ENCODE results near the gene PDZD7.

Gene PDZD7

DNA sequence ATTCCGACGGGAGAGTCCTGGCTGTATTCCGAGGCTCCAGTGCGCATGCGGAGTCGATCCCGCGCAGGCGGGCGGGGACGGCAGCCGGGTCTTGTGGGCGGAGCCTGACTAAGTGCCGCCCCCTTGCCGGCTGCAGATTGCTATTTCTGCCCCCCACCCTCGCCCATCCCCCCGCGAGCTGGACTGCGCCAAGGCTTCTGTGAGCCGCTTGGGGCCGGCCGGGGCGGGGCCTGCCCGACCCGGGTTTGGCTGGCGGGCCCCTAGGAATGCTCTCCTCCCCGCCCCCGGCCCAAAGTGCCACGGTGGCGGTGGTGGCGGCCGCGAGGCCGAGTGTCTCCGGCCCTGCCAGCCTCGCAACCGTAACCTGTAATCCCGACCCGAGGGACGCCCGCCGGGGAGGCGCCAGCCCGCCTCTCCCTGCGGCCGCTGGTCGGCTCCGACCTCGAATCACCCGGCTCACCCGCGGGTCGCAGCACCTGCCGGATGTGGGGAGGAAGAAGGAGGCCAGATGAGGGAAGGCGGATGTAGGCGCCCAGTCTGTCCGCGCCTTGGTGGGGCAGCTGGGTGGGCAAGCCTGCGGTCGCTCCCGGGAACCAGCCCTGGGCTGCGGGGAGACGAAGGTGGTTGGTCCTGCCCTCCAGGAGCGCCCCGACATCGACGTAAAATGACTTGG, 30.2 kb upstream of the PDZD7 start (continued):
- no peak for TF ChIP-seq ZNF350 (tag by site-specific recombination; IDR thresholded peaks at IDR 0.05)
- TF ChIP-seq ZNF660 (tag by site-specific recombination; IDR thresholded peaks at IDR 0.05), result peak; percentile 54
- 0 out of 2 replicates have a peak, but pooled peaks have one; percentile 21 for TF ChIP-seq ZNF561 (tag by site-specific recombination; IDR thresholded peaks at IDR 0.05; ENCODE audit: borderline replicate concordance)
- TF ChIP-seq ZNF707 (tag by site-specific recombination; IDR thresholded peaks at IDR 0.05), result no peak
- TF ChIP-seq ZNF626 (tag by site-specific recombination; IDR thresholded peaks at IDR 0.05), result no peak
- TF ChIP-seq ZNF274 (IDR thresholded peaks at IDR 0.05; ENCODE audit: low read length), result no peak
- TF ChIP-seq ZNF274 (tag by site-specific recombination; IDR thresholded peaks at IDR 0.05; ENCODE audit: borderline replicate concordance), result no peak
- TF ChIP-seq ZNF501 (tag by site-specific recombination; IDR thresholded peaks at IDR 0.05), result peak; percentile 93
- no peak for TF ChIP-seq ZNF391 (tag by site-specific recombination; IDR thresholded peaks at IDR 0.05; ENCODE audit: borderline replicate concordance, low read depth)
- TF ChIP-seq KLF9 (tag by site-specific recombination; IDR thresholded peaks at IDR 0.05; ENCODE audit: low read depth), result peak; percentile 64
- no peak for TF ChIP-seq ZNF26 (tag by site-specific recombination; IDR thresholded peaks at IDR 0.05)
- no peak for TF ChIP-seq GFI1B (tag by site-specific recombination; IDR thresholded peaks at IDR 0.05)
- peak; percentile 64 for TF ChIP-seq KLF1 (tag by site-specific recombination; IDR thresholded peaks at IDR 0.05)
- TF ChIP-seq ZNF335 (tag by site-specific recombination; conservative IDR thresholded peaks at IDR 0.05), result peak; percentile 94; the same call in 1 of the 2 replicates
- no peak for TF ChIP-seq ZNF544 (tag by site-specific recombination; IDR thresholded peaks at IDR 0.05)
- TF ChIP-seq KLF7 (tag by site-specific recombination; IDR thresholded peaks at IDR 0.05; ENCODE audit: borderline replicate concordance), result no peak
- 0 out of 2 replicates have a peak, but pooled peaks have one; percentile 19 for TF ChIP-seq REPIN1 (tag by site-specific recombination; IDR thresholded peaks at IDR 0.05; ENCODE audit: low read depth)
- no peak for TF ChIP-seq ZNF248 (tag by site-specific recombination; IDR thresholded peaks at IDR 0.05)
- TF ChIP-seq ZBTB21 (tag by site-specific recombination; IDR thresholded peaks at IDR 0.05), result no peak
- no peak for TF ChIP-seq ZNF221 (tag by site-specific recombination; IDR thresholded peaks at IDR 0.05; ENCODE audit: borderline replicate concordance)
- no peak for TF ChIP-seq PRDM1 (tag by site-specific recombination; IDR thresholded peaks at IDR 0.05)
- TF ChIP-seq ZBTB17 (tag by site-specific recombination; IDR thresholded peaks at IDR 0.05), result peak; percentile 55; the same call in 1 of the 2 replicates
- TF ChIP-seq, protein P1, sequence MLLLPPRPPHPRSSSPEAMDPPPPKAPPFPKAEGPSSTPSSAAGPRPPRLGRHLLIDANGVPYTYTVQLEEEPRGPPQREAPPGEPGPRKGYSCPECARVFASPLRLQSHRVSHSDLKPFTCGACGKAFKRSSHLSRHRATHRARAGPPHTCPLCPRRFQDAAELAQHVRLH (tag by site-specific recombination; IDR thresholded peaks at IDR 0.05), result 0 out of 2 replicates have a peak, but pooled peaks have one; percentile 65
- no peak for TF ChIP-seq ZNF426 (tag by site-specific recombination; IDR thresholded peaks at IDR 0.05)
- TF ChIP-seq PRDM4 (tag by site-specific recombination; IDR thresholded peaks at IDR 0.05), result no peak
- 0 out of 2 replicates have a peak, but pooled peaks have one; percentile 10 for TF ChIP-seq ZNF792 (tag by site-specific recombination; IDR thresholded peaks at IDR 0.05)
- TF ChIP-seq MZF1 (tag by site-specific recombination; IDR thresholded peaks at IDR 0.05; ENCODE audit: borderline replicate concordance), result peak; percentile 36; the same call in 1 of the 2 replicates
- 0 out of 2 replicates have a peak, but pooled peaks have one; percentile 39 for TF ChIP-seq ZNF394 (tag by site-specific recombination; IDR thresholded peaks at IDR 0.05; ENCODE audit: borderline replicate concordance)
- TF ChIP-seq OVOL3 (tag by site-specific recombination; IDR thresholded peaks at IDR 0.05), result no peak
- TF ChIP-seq ZNF10 (tag by site-specific recombination; IDR thresholded peaks at IDR 0.05), result peak; percentile 73
- TF ChIP-seq MYNN (tag by site-specific recombination; IDR thresholded peaks at IDR 0.05; ENCODE audit: borderline replicate concordance), result no peak
- peak; percentile 80 for TF ChIP-seq ZBTB8A (tag by site-specific recombination; IDR thresholded peaks at IDR 0.05)
- TF ChIP-seq ZNF174 (tag by site-specific recombination; IDR thresholded peaks at IDR 0.05), result no peak
- peak; percentile 61 for TF ChIP-seq CTCF (tag by site-specific recombination; IDR thresholded peaks at IDR 0.05)
- no peak for TF ChIP-seq ZFP41 (tag by site-specific recombination; IDR thresholded peaks at IDR 0.05; ENCODE audit: borderline replicate concordance)
- TF ChIP-seq ZNF311 (tag by site-specific recombination; IDR thresholded peaks at IDR 0.05; ENCODE audit: borderline replicate concordance), result no peak
